HCT116 (cell line): Measurements from ENCODE around the gene PRR5L. TPM values are rescaled to one million over a fixed set of nuclear protein-coding genes. Genes with fewer than 3 reads are reported as not detected.
A peak's percentile ranks its signal among the peaks of the same experiment; 100 is the strongest.

Source experiments
- ATAC-seq: fragments of 200-7000 bp; cut with Tn5 transposase; 2 replicates; pipeline ENCODE4 v1.9.1; 2020; ENCODE audit warnings: mild to moderate bottlenecking, moderate library complexity
- BruUV-seq: library from RNA; stranded (reverse); fragments of 400-500 nt; replicated peaks from 2 replicates; lab custom pipeline; 2021; lab: Mats Ljungman, UMichigan
- CTCF ChIA-PET: fragments of 300-600 bp; sonication (Branson Sonifier 250); formaldehyde crosslinking; loops from one replicate; lab custom pipeline; 2021; ENCODE audit warnings: antibody characterized with exemption; lab: Charles Lee
- POLR2A ChIA-PET: fragments of 300-600, 350-600 bp; sonication (Branson Sonifier 250); formaldehyde crosslinking; loops from one replicate; lab custom pipeline; 2021; ENCODE audit warnings: antibody characterized with exemption; lab: Charles Lee
- RAD21 ChIA-PET, 2 experiments: fragments of 300-600 bp; sonication (Branson Sonifier 250); formaldehyde crosslinking; loops; one replicate each; lab custom pipeline; 2023; ENCODE audit warnings: low total read pairs in 2 of 2; ENCODE audit not compliant: uncharacterized antibody in 2 of 2, unreplicated experiment in 2 of 2, low non-redundant PET in 1 of 2; lab: Charles Lee
- DNase-seq: peaks from one replicate; pipeline ENCODE4 v3.0.0-alpha.2; 2010; ENCODE audit warnings: low read depth, low spot score
- H2AFZ ChIP-seq: fragments of 200-600 bp; shearing (Covaris generic), sonication (generic); 2 replicates; pipeline ENCODE4 v1.6.1; 2017; ENCODE audit warnings: low read depth, mixed run types, mixed read lengths, antibody characterized with exemption, low read length; ENCODE audit not compliant: poor library complexity, severe bottlenecking
- H3K27ac ChIP-seq: 2 replicates; pipeline ENCODE4 v1.5.1; 2012; ENCODE audit warnings: low read depth, low read length
- H3K27me3 ChIP-seq: fragments of 200-600 bp; sonication (generic); 2 replicates; pipeline ENCODE4 v1.6.1; 2016; ENCODE audit warnings: mixed run types, low read length, mixed read lengths; ENCODE audit not compliant: insufficient read depth
- H3K36me3 ChIP-seq, 2 experiments: fragments of 200-500 bp in 1 of 2; fragments of 200-600 bp in 1 of 2; sonication (Bioruptor generic) in 1 of 2; sonication (generic) in 1 of 2; 2 replicates each; pipeline versions ENCODE4 v1.5.1 to v1.6.1; 2014 to 2016; ENCODE audit warnings: low read length in 2 of 2, inconsistent platforms in 1 of 2, mixed read lengths in 1 of 2, mixed run types in 1 of 2; ENCODE audit not compliant: insufficient read depth in 2 of 2, control insufficient read depth in 1 of 2
- H3K4me1 ChIP-seq, 2 experiments: fragments of 200-600 bp in 1 of 2; sonication (generic) in 1 of 2; 2 replicates each; pipeline versions ENCODE4 v1.5.1 to v1.6.1; 2012 to 2017; ENCODE audit warnings: low read length in 2 of 2, inconsistent platforms in 1 of 2, mild to moderate bottlenecking in 1 of 2, mixed read lengths in 1 of 2, mixed run types in 1 of 2, moderate library complexity in 1 of 2; ENCODE audit not compliant: insufficient read depth in 2 of 2, control insufficient read depth in 1 of 2
- H3K4me2 ChIP-seq: fragments of 200-600 bp; sonication (generic); 2 replicates; pipeline ENCODE4 v1.6.1; 2017; ENCODE audit warnings: mixed run types, low read length, mixed read lengths
- H3K4me3 ChIP-seq, 2 experiments: fragments of 200-600 bp in 1 of 2; sonication (generic) in 1 of 2; replicated peaks in 1 of 2; 2 replicates each; pipeline ENCODE4 v1.5.1; 2011 to 2016; ENCODE audit warnings: low read length in 2 of 2, control low read depth in 1 of 2, low read depth in 1 of 2, mild to moderate bottlenecking in 1 of 2, mixed read lengths in 1 of 2, mixed run types in 1 of 2
- H3K79me2 ChIP-seq: fragments of 200-600 bp; sonication (generic); 2 replicates; pipeline ENCODE4 v1.6.1; 2017; ENCODE audit warnings: mild to moderate bottlenecking, mixed run types, low read length, moderate library complexity, mixed read lengths; ENCODE audit not compliant: insufficient read depth
- H3K9ac ChIP-seq: fragments of 200-600 bp; sonication (generic); 2 replicates; pipeline ENCODE4 v1.6.1; 2016; ENCODE audit warnings: low read length, mixed read lengths
- H3K9me2 ChIP-seq: fragments of 200-600 bp; sonication (generic), shearing (Covaris generic); 2 replicates; pipeline ENCODE4 v1.6.1; 2017; ENCODE audit warnings: mixed run types, mild to moderate bottlenecking, moderate library complexity; ENCODE audit not compliant: insufficient read depth
- H3K9me3 ChIP-seq, 2 experiments: fragments of 200-500 bp in 1 of 2; fragments of 200-600 bp in 1 of 2; sonication (Bioruptor generic) in 1 of 2; sonication (generic) in 1 of 2; 2 replicates each; pipeline ENCODE4 v1.6.1; 2014 to 2017; ENCODE audit warnings: low read length in 2 of 2, mixed read lengths in 2 of 2, inconsistent platforms in 1 of 2, low read depth in 1 of 2, mild to moderate bottlenecking in 1 of 2, mixed run types in 1 of 2, moderate library complexity in 1 of 2; ENCODE audit not compliant: control insufficient read depth in 1 of 2, insufficient read depth in 1 of 2
- H4K20me1 ChIP-seq: fragments of 200-600 bp; sonication (generic), shearing (Covaris generic); 2 replicates; pipeline ENCODE4 v1.6.1; 2017; ENCODE audit warnings: mixed run types, mild to moderate bottlenecking, moderate library complexity; ENCODE audit not compliant: insufficient read depth
- EZH2 ChIP-seq: fragments of 200-600 bp; sonication (generic); IDR thresholded peaks from 2 replicates; pipeline ENCODE4 v1.6.1; 2017; ENCODE audit warnings: antibody characterized with exemption, mixed run types
- FOSL1 ChIP-seq: IDR thresholded peaks from 2 replicates; pipeline ENCODE4 v1.6.1; 2012; ENCODE audit warnings: low read depth
- JUND ChIP-seq: IDR thresholded peaks from 2 replicates; pipeline ENCODE4 v1.6.1; 2012
- MAX ChIP-seq: IDR thresholded peaks from 2 replicates; pipeline ENCODE4 v1.6.1; 2012
- RAD21 ChIP-seq: IDR thresholded peaks from 2 replicates; pipeline ENCODE4 v1.6.1; 2012; ENCODE audit warnings: low read depth, mild to moderate bottlenecking
- SIN3A ChIP-seq: IDR thresholded peaks from 2 replicates; pipeline ENCODE4 v1.6.1; 2012; ENCODE audit warnings: low read depth
- SRF ChIP-seq: IDR thresholded peaks from 2 replicates; pipeline ENCODE4 v1.6.1; 2012; ENCODE audit warnings: low read depth
- TCF7L2 ChIP-seq: IDR thresholded peaks from 2 replicates; pipeline ENCODE4 v1.7.0; 2011; ENCODE audit warnings: borderline replicate concordance, inconsistent platforms; ENCODE audit not compliant: insufficient read depth, insufficient read length; ENCODE audit errors: extremely low read depth
- ZFX ChIP-seq: fragments of 450-650 bp; IDR thresholded peaks from 2 replicates; pipeline ENCODE4 v1.6.1; 2017
- ZNF274 ChIP-seq: fragments of 200-500 bp; sonication (Bioruptor generic); IDR thresholded peaks from 2 replicates; pipeline ENCODE4 v1.6.1; 2014; ENCODE audit warnings: mild to moderate bottlenecking, low read depth, low read length, inconsistent platforms
- intact Hi-C: fragments of 100-400 bp; cut with micrococcal nuclease; formaldehyde crosslinking; loops from 2 replicates; pipeline ENCODE4 v1.10.0; 2022
- total RNA-seq: library from RNA; stranded (reverse); gene quantifications from one replicate; pipeline ENCODE4 v1.2.1, GENCODE V29; 2021; ENCODE audit not compliant: unreplicated experiment
- TF ChIP-seq, protein P1 (sequence below): IDR thresholded peaks from 2 replicates; pipeline ENCODE4 v1.6.1; 2012
- TF ChIP-seq, protein P2 (sequence below): IDR thresholded peaks from 2 replicates; pipeline ENCODE4 v1.6.1; 2012; ENCODE audit warnings: low read depth

Gene PRR5L
- total RNA-seq, 1 experiment from 2014 or later, result 0.47 TPM

GRCh38 chr11:36507824-36508489 lies 211.9 kb downstream of the PRR5L start:
- Histone ChIP-seq H2AFZ (no peak overlapping the region), H3K9me3 (no peaks in the 10 kb centered on the region), H3K36me3 (no peaks in the 10 kb centered on the region; a peak in 1 of 4 replicates), H3K4me1 (peaks cover 0 to 12% of the 10 kb centered on the region in 2 experiments; a peak in 1 of 4 replicates), H3K9ac (no peak overlapping the region), H3K4me2 (peak overlapping the region; percentile 74; the same call in 1 of the 2 replicates), H3K4me3 (no peak overlapping the region), H3K27me3 (no peaks in the 10 kb centered on the region), H3K27ac (no peak overlapping the region), H3K9me2 (no peaks in the 10 kb centered on the region), H3K79me2 (peaks cover 35% of the 10 kb centered on the region), H4K20me1 (no peaks in the 10 kb centered on the region)
- CTCF ChIA-PET, result interaction anchor here (1.4 kb wide), 1 partner anchor 15 kb away, joined by 9 read pairs; no protein-coding TSS in a partner anchor
- intact Hi-C loops, result no loop called here
- ATAC-seq (no peak), DNase-seq (no peak)
- POLR2A ChIA-PET, result no interaction called here
- RAD21 ChIA-PET, result no interaction called here
- no peak for TF ChIP-seq ZFX
- no peak for TF ChIP-seq SIN3A
- TF ChIP-seq TCF7L2, result no peak
- no peak for TF ChIP-seq ZNF274
- TF ChIP-seq EZH2, result no peak
- BruUV-seq, result no TSS peak

GRCh38 chr11:36508743-36509142 lies 212.7 kb downstream of the PRR5L start:
- Histone ChIP-seq H3K79me2 (peaks cover 31% of the 10 kb centered on the region), H3K4me2 (peak overlapping the region; percentile 74), H3K9me3 (no peaks in the 10 kb centered on the region), H3K4me1 (peaks cover 0 to 12% of the 10 kb centered on the region in 2 experiments; a peak in 1 of 4 replicates), H3K9me2 (no peaks in the 10 kb centered on the region), H3K27me3 (no peaks in the 10 kb centered on the region), H3K4me3 (peak overlapping the region; percentile 94 to 95), H2AFZ (no peak overlapping the region), H3K27ac (no peak overlapping the region), H3K36me3 (no peaks in the 10 kb centered on the region; a peak in 1 of 4 replicates), H4K20me1 (no peaks in the 10 kb centered on the region), H3K9ac (peak overlapping the region; percentile 84)
- CTCF ChIA-PET, result interaction anchor here (0.7 to 1.4 kb wide), 2 partner anchors 9 to 16 kb away, joined by 3 to 9 read pairs; no protein-coding TSS in a partner anchor
- TSS peak; percentile 63 for BruUV-seq
- DNase-seq, result no peak
- TF ChIP-seq RAD21 (no peak), FOSL1 (no peak), JUND (no peak), MAX (no peak), SRF (no peak)
- TF ChIP-seq, protein P1, sequence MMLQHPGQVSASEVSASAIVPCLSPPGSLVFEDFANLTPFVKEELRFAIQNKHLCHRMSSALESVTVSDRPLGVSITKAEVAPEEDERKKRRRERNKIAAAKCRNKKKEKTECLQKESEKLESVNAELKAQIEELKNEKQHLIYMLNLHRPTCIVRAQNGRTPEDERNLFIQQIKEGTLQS, result no peak
- TF ChIP-seq, protein P2, sequence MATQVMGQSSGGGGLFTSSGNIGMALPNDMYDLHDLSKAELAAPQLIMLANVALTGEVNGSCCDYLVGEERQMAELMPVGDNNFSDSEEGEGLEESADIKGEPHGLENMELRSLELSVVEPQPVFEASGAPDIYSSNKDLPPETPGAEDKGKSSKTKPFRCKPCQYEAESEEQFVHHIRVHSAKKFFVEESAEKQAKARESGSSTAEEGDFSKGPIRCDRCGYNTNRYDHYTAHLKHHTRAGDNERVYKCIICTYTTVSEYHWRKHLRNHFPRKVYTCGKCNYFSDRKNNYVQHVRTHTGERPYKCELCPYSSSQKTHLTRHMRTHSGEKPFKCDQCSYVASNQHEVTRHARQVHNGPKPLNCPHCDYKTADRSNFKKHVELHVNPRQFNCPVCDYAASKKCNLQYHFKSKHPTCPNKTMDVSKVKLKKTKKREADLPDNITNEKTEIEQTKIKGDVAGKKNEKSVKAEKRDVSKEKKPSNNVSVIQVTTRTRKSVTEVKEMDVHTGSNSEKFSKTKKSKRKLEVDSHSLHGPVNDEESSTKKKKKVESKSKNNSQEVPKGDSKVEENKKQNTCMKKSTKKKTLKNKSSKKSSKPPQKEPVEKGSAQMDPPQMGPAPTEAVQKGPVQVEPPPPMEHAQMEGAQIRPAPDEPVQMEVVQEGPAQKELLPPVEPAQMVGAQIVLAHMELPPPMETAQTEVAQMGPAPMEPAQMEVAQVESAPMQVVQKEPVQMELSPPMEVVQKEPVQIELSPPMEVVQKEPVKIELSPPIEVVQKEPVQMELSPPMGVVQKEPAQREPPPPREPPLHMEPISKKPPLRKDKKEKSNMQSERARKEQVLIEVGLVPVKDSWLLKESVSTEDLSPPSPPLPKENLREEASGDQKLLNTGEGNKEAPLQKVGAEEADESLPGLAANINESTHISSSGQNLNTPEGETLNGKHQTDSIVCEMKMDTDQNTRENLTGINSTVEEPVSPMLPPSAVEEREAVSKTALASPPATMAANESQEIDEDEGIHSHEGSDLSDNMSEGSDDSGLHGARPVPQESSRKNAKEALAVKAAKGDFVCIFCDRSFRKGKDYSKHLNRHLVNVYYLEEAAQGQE, result no peak
- ATAC-seq, result no peak
- POLR2A ChIA-PET, result no interaction called here
- RAD21 ChIA-PET, result no interaction called here
- intact Hi-C loops, result no loop called here
